Suprapubic skin (tissue), 4 donors: ENCODE measurements around the gene TMEM60. TPM values are rescaled to one million over a fixed set of nuclear protein-coding genes. Genes with fewer than 3 reads are reported as not detected.

ENCODE experiments used
- DNase-seq, 2 donors: peaks; one replicate each; pipeline ENCODE4 v3.0.0-alpha.2; 2019; ENCODE audit warnings: low spot score in 2 of 2
- H3K27ac ChIP-seq: fragments of 200-600 bp; sonication (generic); one replicate; pipeline ENCODE4 v1.5.1; 2019
- H3K27me3 ChIP-seq: fragments of 200-600 bp; sonication (generic); one replicate; pipeline ENCODE4 v1.5.1; 2019
- H3K36me3 ChIP-seq: fragments of 200-600 bp; sonication (generic); one replicate; pipeline ENCODE4 v1.5.1; 2019
- H3K4me1 ChIP-seq: fragments of 200-600 bp; sonication (generic); one replicate; pipeline ENCODE4 v1.5.1; 2019
- H3K4me3 ChIP-seq: fragments of 200-600 bp; sonication (generic); one replicate; pipeline ENCODE4 v1.5.1; 2019; ENCODE audit warnings: mild to moderate bottlenecking
- H3K9me3 ChIP-seq: fragments of 200-600 bp; sonication (generic); one replicate; pipeline ENCODE4 v1.5.1; 2019
- EP300 ChIP-seq: sonication (generic); formaldehyde crosslinking; IDR thresholded peaks from one replicate; pipeline ENCODE4 v1.6.1; 2017; ENCODE audit warnings: antibody characterized with exemption
- POLR2A ChIP-seq, 2 donors: fragments of 450-650 bp; IDR thresholded peaks; one replicate each; pipeline ENCODE4 v1.6.1; 2017; ENCODE audit warnings: antibody characterized with exemption in 2 of 2, mild to moderate bottlenecking in 2 of 2, moderate library complexity in 2 of 2
- POLR2AphosphoS5 ChIP-seq, 3 donors: sonication (generic); formaldehyde crosslinking; IDR thresholded peaks; one replicate each; pipeline ENCODE4 v1.6.1; 2017; ENCODE audit warnings: antibody characterized with exemption in 3 of 3
- WGBS: methylation state at CpG from one replicate; pipeline ENCODE4 v1.1.5; 2018; 5-methylcytosine and 5-hydroxymethylcytosine counted together
- total RNA-seq, 4 donors: library from RNA; depleted of rRNA; stranded (reverse); fragments of >200 nt; gene quantifications; one replicate each; pipeline ENCODE4 v1.1.0, GENCODE V29; 2016
- TF ChIP-seq, protein P1 (sequence below), 2 donors: fragments of 200-600 bp in 1 of 2; fragments of 450-650 bp in 1 of 2; sonication (generic) in 1 of 2; IDR thresholded peaks; one replicate each; pipeline ENCODE4 v1.5.1; 2016 to 2019; ENCODE audit warnings: antibody characterized with exemption in 2 of 2, mild to moderate bottlenecking in 1 of 2, moderate library complexity in 1 of 2

Gene TMEM60
- total RNA-seq, 4 donors from 2014 or later, result 8.3 to 13.5 (median 10.8) TPM

DNA sequence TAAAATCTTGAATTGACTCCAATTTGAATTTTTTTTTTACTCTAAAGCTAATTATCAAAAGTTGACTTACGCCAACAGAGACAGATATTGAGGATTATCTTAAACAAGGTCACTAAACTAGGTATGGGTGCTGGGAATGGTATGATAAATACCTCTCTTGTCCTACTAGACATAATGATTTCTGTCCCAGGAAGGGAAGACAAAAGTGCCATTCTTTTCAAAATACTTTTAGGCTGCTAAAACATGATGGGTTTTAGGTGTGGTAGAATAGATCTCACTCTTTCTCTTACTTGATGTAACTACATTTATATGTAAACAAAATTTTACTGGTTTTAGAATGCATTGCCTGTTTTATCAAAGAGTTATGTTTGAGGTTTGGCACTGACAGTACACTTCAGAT lies 15.1 kb downstream of the TMEM60 start:
- Histone ChIP-seq H3K4me1 (no peaks in the 10 kb centered on the region), H3K36me3 (peaks cover 34% of the 10 kb centered on the region), H3K4me3 (no peak overlapping the region), H3K27ac (no peak overlapping the region), H3K9me3 (no peaks in the 10 kb centered on the region), H3K27me3 (no peaks in the 10 kb centered on the region)
- TF ChIP-seq POLR2A (IDR thresholded peaks at IDR 0.05) (no peak), EP300 (no peak), POLR2AphosphoS5 (IDR thresholded peaks at IDR 0.05) (no peak)
- TF ChIP-seq, protein P1, sequence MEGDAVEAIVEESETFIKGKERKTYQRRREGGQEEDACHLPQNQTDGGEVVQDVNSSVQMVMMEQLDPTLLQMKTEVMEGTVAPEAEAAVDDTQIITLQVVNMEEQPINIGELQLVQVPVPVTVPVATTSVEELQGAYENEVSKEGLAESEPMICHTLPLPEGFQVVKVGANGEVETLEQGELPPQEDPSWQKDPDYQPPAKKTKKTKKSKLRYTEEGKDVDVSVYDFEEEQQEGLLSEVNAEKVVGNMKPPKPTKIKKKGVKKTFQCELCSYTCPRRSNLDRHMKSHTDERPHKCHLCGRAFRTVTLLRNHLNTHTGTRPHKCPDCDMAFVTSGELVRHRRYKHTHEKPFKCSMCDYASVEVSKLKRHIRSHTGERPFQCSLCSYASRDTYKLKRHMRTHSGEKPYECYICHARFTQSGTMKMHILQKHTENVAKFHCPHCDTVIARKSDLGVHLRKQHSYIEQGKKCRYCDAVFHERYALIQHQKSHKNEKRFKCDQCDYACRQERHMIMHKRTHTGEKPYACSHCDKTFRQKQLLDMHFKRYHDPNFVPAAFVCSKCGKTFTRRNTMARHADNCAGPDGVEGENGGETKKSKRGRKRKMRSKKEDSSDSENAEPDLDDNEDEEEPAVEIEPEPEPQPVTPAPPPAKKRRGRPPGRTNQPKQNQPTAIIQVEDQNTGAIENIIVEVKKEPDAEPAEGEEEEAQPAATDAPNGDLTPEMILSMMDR (IDR thresholded peaks at IDR 0.05), result no peak
- WGBS, result 91% methylated on average over 1 of the region's 1 CpG
- DNase-seq, result no peak

DNA sequence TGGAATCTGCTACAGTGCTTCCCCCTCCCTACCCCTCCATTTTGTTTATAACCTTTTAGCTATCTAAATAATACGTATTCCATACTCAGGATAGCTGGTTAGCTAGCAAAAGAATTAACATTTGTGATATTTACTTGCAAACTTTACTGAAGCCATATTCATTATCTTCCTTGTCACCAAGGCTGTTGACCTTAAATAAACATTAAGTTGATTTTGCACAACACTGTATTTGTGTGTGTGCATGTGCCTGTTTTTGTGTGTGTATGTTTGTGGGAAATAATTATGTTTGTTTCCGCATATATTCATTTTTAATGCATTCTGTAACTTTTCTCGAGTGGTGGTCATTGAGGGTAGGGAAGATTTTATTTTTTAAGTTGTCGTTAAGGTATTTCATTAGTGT lies 15.9 kb downstream of the TMEM60 start:
- no peak for DNase-seq
- H3K4me3 ChIP-seq, result no peak overlapping the region
- no peaks in the 10 kb centered on the region for H3K9me3 ChIP-seq
- no peaks in the 10 kb centered on the region for H3K4me1 ChIP-seq
- peaks cover 36% of the 10 kb centered on the region for H3K36me3 ChIP-seq
- over 99% methylated on average over 4 of the region's 4 CpGs for WGBS
- H3K27ac ChIP-seq, result no peak overlapping the region
- TF ChIP-seq, protein P1 (IDR thresholded peaks at IDR 0.05), result no peak
- TF ChIP-seq POLR2AphosphoS5 (IDR thresholded peaks at IDR 0.05) (no peak), EP300 (no peak), POLR2A (IDR thresholded peaks at IDR 0.05) (no peak)
- H3K27me3 ChIP-seq, result no peaks in the 10 kb centered on the region

DNA sequence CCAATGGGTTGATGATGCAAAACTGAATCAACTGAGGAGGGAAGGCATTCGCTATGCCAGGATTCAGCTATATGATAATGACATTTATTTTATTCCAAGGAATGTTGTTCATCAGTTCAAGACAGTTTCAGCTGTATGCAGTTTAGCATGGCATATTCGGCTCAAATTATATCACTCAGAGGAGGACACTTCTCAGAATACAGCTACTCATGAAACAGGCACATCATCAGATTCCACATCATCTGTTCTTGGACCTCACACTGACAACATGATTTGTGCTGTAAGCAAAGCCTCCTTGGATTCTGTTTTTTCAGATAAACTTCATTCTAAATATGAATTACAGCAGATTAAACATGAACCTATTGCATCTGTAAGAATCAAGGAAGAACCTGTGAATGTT lies 19.7 kb downstream of the TMEM60 start:
- Histone ChIP-seq H3K4me3 (no peak overlapping the region), H3K27me3 (no peaks in the 10 kb centered on the region), H3K9me3 (no peaks in the 10 kb centered on the region), H3K27ac (no peak overlapping the region), H3K4me1 (no peaks in the 10 kb centered on the region), H3K36me3 (peaks cover 60% of the 10 kb centered on the region)
- no peak for TF ChIP-seq POLR2A (IDR thresholded peaks at IDR 0.05)
- no peak for TF ChIP-seq POLR2AphosphoS5 (IDR thresholded peaks at IDR 0.05)
- TF ChIP-seq, protein P1 (IDR thresholded peaks at IDR 0.05), result no peak
- no peak for DNase-seq
- WGBS, result 89% methylated on average over 2 of the region's 2 CpGs

DNA sequence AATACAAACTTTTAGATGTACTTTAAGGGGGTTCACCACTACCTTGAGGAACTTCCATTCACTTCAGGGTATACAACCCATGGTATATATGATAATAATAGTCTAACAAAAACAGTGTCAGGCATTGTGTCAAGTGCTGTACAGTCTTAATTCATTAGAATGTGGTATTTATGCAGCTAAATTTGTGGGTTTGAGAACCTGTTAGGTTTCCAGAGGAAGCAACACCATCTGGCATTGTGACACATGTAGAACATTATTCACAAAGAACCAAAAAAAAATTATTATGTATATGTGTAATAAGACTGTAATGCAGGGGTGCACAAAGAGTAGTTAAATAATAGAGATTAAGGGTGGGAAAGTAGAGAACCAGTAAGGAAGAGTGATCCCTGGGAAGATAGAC lies 26.3 kb downstream of the TMEM60 start:
- Histone ChIP-seq H3K27me3 (no peaks in the 10 kb centered on the region), H3K4me3 (no peak overlapping the region)
- TF ChIP-seq POLR2A (IDR thresholded peaks at IDR 0.05), result no peak
- TF ChIP-seq EP300, result no peak
- no peak for TF ChIP-seq POLR2AphosphoS5 (IDR thresholded peaks at IDR 0.05)
- TF ChIP-seq, protein P1 (IDR thresholded peaks at IDR 0.05), result no peak

DNA sequence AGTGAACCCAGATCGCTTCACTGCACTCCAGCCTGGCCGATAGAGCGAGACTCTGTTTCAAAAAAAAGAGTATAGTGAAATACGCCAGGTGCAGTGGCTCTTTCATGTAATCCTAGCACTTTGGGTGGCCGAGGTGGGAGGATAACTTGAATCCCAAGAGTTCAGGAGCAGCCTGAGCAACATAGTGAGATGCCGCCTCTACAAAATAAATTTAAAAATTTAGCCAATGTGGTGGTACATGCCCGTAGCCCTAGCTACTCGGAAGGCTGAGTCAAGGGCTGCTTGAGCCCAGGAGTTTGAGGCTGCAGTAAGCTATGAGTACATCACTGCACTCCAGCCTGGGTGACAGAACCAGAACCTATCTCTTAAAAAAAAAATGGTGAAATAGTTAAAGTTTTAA lies 27.9 kb downstream of the TMEM60 start:
- no peaks in the 10 kb centered on the region for H3K4me1 ChIP-seq
- H3K36me3 ChIP-seq, result peaks cover 37% of the 10 kb centered on the region
- H3K4me3 ChIP-seq, result no peak overlapping the region
- no peaks in the 10 kb centered on the region for H3K27me3 ChIP-seq
- 90% methylated on average over 8 of the region's 8 CpGs for WGBS
- no peak for DNase-seq
- no peaks in the 10 kb centered on the region for H3K9me3 ChIP-seq
- TF ChIP-seq POLR2AphosphoS5 (IDR thresholded peaks at IDR 0.05) (no peak), POLR2A (IDR thresholded peaks at IDR 0.05) (no peak), EP300 (no peak)
- TF ChIP-seq, protein P1 (IDR thresholded peaks at IDR 0.05), result no peak
- H3K27ac ChIP-seq, result no peak overlapping the region

More for the DNA sequence above, 26.3 kb downstream of the TMEM60 start:
- Histone ChIP-seq H3K9me3 (no peaks in the 10 kb centered on the region), H3K27ac (no peak overlapping the region), H3K36me3 (peaks cover 50% of the 10 kb centered on the region), H3K4me1 (no peaks in the 10 kb centered on the region)
- DNase-seq, result no peak
